Fibroblast of pulmonary artery (primary cell): ENCODE measurements around the gene KIF25.
"Not testable (repeated sequence)": the region's sequence is repeated elsewhere in the genome, so short reads cannot be mapped to it uniquely, and the experiment has no call there.

Source experiments
- DNase-seq: peaks from one replicate; pipeline ENCODE4 v3.0.0-alpha.2; 2010; ENCODE audit warnings: low read depth
- H3K4me3 ChIP-seq: replicated peaks from 2 replicates; pipeline ENCODE4 v1.5.1; 2011; ENCODE audit warnings: low read depth, mild to moderate bottlenecking, control low read depth, low read length, moderate library complexity
- TF ChIP-seq, protein P1 (sequence below): IDR thresholded peaks from 2 replicates; pipeline ENCODE4 v1.5.1; 2011; ENCODE audit warnings: mild to moderate bottlenecking, control low read depth, low read length, inconsistent platforms; ENCODE audit errors: missing control alignments

The KIF25 gene

DNA sequence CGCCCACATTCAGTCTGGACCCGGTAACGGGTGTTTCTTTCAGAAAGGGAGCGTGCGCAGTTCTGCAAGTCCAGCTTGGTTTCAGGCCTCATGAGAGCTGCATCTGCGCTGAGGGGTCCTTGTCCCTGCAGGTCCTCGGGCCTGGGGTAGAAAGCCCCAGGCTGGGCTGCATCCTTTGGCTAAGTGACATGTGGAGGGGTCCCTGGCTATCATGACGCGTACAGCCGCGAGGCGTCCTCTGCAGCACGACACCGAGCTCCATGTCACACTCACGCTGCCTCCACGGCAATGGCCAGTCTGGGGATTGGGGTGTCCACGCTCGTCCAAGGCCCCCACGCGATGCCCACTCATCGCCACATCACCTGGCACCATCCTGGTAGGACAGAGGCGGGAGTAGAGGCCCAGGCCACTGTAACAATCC lies 1.7 kb upstream of the KIF25 start:
- TF ChIP-seq, protein P1, sequence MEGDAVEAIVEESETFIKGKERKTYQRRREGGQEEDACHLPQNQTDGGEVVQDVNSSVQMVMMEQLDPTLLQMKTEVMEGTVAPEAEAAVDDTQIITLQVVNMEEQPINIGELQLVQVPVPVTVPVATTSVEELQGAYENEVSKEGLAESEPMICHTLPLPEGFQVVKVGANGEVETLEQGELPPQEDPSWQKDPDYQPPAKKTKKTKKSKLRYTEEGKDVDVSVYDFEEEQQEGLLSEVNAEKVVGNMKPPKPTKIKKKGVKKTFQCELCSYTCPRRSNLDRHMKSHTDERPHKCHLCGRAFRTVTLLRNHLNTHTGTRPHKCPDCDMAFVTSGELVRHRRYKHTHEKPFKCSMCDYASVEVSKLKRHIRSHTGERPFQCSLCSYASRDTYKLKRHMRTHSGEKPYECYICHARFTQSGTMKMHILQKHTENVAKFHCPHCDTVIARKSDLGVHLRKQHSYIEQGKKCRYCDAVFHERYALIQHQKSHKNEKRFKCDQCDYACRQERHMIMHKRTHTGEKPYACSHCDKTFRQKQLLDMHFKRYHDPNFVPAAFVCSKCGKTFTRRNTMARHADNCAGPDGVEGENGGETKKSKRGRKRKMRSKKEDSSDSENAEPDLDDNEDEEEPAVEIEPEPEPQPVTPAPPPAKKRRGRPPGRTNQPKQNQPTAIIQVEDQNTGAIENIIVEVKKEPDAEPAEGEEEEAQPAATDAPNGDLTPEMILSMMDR, result no peak
- no peak for DNase-seq
- no peak overlapping the region for H3K4me3 ChIP-seq

DNA sequence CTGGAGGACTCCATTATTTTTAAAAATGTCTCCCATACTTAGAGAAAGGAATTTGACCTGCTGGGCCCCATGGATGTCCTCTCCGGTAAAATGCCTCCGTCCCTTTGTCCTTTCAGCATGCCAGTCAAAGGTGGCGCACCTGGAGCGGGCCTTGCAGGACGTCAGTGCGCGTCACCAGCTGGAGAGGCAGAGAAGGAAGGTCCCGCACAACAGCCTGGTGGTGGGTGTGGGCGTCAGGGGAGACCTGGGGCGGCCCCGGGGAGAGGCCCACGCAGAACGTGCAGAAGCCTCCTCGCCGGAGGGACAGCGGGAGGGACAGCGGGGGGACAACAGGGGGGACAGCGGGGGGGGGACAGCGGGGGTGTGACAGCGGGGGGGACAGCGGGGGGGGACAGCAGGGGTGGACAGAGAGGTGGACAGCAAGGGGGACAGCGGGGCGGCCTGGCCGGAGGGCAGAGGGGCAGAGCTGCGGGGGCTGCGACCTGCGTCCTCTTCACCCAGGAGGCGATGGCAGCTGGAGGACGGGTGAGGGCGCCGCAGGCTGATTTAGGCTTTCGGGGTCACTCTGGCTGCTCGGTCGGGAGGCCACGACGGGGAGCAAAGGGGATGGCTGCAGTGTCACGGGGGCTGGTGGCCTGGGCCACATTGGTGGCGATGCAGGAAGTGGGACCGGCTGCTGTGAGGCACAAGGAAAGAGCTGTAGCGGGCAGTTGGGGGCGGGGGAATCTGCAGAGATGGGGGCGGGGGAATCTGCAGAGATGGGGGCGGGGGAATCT lies 859 bp upstream of the KIF25 start:
- TF ChIP-seq, protein P1, result no peak
- DNase-seq, result no peak
- no peak overlapping the region for H3K4me3 ChIP-seq

DNA sequence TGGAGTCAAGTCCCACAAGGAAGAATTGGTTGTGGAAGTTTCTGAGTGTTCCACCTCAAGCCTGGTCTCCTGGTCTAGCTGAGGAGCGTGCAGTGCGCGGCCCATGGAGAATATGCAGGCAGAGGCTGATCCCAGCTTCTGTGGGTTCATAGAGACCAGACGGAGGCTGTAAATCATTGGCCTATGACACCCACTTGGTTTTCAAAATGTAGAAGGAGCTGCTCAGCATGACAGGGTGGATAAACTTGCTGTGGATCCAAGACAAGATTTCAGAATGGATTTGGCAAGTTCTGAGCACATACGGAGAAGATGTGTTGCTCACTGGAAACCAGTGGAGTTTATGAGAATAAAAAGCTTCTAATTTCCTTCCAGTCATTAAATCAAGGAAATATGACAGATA lies 744 bp downstream of the KIF25 start:
- no peak for DNase-seq
- TF ChIP-seq, protein P1, result no peak
- no peak overlapping the region for H3K4me3 ChIP-seq

DNA sequence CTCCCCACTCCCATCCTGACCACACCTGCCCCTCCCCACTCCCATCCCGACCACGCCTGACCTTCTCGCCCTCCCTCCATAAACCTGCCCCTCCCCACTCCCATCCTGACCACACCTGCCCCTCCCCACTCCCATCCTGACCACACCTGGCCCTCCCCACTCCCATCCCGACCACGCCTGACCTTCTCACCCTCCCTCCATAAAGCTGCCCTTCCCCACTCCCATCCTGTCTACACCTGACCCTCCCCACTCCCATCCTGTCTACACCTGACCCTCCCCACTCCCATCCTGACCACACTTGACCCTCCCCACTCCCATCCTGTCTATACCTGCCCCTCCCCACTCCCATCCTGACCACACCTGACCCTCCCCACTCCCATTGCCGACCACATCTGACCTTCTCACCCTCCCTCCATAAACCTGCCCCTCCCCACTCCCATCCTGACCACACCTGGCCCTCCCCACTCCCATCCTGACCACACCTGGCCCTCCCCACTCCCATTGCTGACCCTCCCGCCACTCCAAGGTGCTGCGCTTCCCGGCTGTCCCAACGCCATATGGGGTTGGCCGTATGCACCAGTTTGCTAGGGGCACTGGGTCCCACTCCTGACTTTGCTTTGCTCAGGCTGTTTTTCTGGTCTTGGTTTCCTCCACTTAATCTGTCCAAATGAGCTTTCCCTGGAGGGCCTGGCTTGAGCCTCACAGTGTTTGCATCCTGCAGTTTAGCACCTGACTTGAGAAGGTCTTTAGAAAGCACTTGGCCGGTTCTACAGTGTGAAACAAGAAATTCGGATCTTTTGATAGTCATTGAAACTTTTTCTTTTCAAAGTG lies 2.9 kb downstream of the KIF25 start:
- DNase-seq, result no peak
- TF ChIP-seq, protein P1, result no peak
- H3K4me3 ChIP-seq, result no peak overlapping the region

DNA sequence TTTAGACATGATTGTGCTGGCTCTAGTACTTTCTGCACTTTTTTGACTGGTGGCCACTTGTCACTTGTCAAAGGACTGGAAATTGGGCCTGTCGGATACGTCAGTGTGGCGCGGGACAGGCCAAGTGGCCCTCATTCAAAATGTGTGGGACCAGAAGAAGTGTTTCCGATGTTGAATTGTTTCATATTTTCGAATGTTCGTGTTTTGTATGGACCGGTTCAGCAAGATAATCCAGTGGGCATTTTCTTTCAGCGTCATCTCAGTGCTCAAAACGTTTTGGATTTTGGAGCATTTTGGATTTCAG lies 3.5 kb downstream of the KIF25 start:
- no peak for DNase-seq
- H3K4me3 ChIP-seq, result no peak overlapping the region
- TF ChIP-seq, protein P1, result no peak

DNA sequence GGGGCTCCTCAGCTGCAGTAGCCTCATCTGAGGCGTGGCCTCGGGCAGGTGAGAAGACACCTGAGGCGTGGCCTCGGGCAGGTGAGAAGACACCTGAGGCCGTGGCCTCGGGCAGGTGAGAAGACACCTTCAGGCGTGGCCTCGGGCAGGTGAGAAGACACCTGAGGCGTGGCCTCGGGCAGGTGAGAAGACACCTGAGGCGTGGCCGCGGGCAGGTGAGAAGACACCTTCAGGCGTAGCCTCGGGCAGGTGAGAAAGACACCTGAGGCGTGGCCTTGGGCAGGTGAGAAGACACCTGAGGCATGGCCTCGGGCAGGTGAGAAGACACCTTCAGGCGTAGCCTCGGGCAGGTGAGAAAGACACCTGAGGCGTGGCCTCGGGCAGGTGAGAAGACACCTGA lies 4.0 kb downstream of the KIF25 start:
- H3K4me3 ChIP-seq, result not testable (repeated sequence)

DNA sequence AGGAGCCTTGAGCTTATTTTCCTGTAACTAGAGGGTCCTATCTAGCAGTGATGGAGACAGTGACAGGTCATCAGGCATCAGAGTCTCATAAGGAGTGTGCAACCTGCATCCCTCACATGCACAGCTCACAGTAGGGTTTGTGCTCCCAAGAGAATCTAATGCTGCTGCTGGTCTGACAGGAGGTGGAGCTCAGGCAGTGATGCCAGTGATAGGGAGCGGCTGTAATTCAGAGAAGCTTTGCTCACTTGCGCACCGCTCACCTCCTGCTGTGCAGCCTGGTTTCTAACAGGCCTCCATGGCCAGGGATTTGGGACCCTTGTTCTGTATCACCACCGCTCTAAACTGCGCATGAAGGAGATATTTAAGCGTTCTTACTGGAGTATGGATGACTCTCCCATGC lies 5.3 kb downstream of the KIF25 start:
- no peak for DNase-seq
- TF ChIP-seq, protein P1, result no peak
- no peak overlapping the region for H3K4me3 ChIP-seq

More for the DNA sequence above, 4.0 kb downstream of the KIF25 start:
- not testable (repeated sequence) for DNase-seq
